Thoracic aorta (tissue), 2 donors: ENCODE data around the gene CLEC4A. TPM values are rescaled to one million over a fixed set of nuclear protein-coding genes. Genes with fewer than 3 reads are reported as not detected.

ENCODE experiments used
- ATAC-seq: fragments of 150-250 bp; one replicate; pipeline ENCODE4 v1.8.0; 2017; ENCODE audit warnings: low read depth; ENCODE audit not compliant: insufficient number of reproducible peaks, low FRiP score
- DNase-seq: peaks from one replicate; pipeline ENCODE4 v3.0.0-alpha.2; 2020; ENCODE audit warnings: low spot score
- H3K27ac ChIP-seq, 2 donors: fragments of 200-600 bp; sonication (generic); 1 replicate in 1 of 2; 2 replicates in 1 of 2; pipeline ENCODE4 v1.5.1; 2016; ENCODE audit warnings: mild to moderate bottlenecking in 2 of 2, moderate library complexity in 2 of 2
- H3K27me3 ChIP-seq: fragments of 200-600 bp; sonication (generic); replicated peaks from 2 replicates; pipeline ENCODE4 v1.6.0; 2016; ENCODE audit warnings: mild to moderate bottlenecking; ENCODE audit not compliant: insufficient read depth
- H3K36me3 ChIP-seq: fragments of 200-600 bp; sonication (generic); one replicate; pipeline ENCODE4 v1.5.1; 2016
- H3K4me1 ChIP-seq, 2 donors: fragments of 200-600 bp; sonication (generic); 1 replicate in 1 of 2; 2 replicates in 1 of 2; pipeline versions ENCODE4 v1.5.1 to v1.6.0; 2016; ENCODE audit warnings: low read depth in 2 of 2, mild to moderate bottlenecking in 1 of 2; ENCODE audit not compliant: control insufficient read depth in 1 of 2
- H3K4me3 ChIP-seq: fragments of 200-600 bp; sonication (generic); 2 replicates; pipeline ENCODE4 v1.5.1; 2016; ENCODE audit warnings: mild to moderate bottlenecking
- H3K9me3 ChIP-seq: fragments of 200-600 bp; sonication (generic); 2 replicates; pipeline ENCODE4 v1.5.1; 2016
- total RNA-seq, 2 donors: library from RNA; depleted of rRNA; stranded (reverse); fragments of >200 nt; gene quantifications; one replicate each; pipeline versions ENCODE4 v1.1.0 to v1.2.3, GENCODE V29; 2016
- TF ChIP-seq, protein P1 (sequence below): fragments of 200-600 bp; sonication (generic); IDR thresholded peaks from one replicate; pipeline ENCODE4 v1.5.1; 2019; ENCODE audit warnings: antibody characterized with exemption

CLEC4A gene
- total RNA-seq, 2 donors from 2014 or later = 4.2 to 5.1 TPM

DNA sequence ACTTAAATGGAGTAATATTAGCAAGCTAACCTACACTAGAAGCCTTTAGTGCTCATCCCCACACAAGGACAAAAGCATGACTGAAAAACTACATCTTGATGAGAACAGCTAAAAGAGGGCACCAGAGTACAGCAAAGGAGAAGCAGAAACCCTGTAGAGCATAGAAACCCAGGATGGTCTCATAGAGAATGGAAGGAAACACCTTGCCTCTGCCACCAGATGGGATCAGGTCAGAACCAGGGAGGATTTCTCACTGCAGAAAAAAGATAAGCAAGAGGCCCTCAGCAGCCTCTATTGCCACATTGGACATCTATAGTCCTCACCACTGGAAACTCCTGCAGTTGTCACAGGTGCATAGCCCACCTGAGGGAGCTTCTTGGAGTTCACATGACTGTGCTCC is 19.8 kb downstream of the CLEC4A start:
- H3K27ac ChIP-seq = no peak overlapping the region
- H3K4me3 ChIP-seq = no peak overlapping the region
- TF ChIP-seq, protein P1, sequence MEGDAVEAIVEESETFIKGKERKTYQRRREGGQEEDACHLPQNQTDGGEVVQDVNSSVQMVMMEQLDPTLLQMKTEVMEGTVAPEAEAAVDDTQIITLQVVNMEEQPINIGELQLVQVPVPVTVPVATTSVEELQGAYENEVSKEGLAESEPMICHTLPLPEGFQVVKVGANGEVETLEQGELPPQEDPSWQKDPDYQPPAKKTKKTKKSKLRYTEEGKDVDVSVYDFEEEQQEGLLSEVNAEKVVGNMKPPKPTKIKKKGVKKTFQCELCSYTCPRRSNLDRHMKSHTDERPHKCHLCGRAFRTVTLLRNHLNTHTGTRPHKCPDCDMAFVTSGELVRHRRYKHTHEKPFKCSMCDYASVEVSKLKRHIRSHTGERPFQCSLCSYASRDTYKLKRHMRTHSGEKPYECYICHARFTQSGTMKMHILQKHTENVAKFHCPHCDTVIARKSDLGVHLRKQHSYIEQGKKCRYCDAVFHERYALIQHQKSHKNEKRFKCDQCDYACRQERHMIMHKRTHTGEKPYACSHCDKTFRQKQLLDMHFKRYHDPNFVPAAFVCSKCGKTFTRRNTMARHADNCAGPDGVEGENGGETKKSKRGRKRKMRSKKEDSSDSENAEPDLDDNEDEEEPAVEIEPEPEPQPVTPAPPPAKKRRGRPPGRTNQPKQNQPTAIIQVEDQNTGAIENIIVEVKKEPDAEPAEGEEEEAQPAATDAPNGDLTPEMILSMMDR = no peak
- peaks cover 0 to 15% of the 10 kb centered on the region in 2 donors for H3K4me1 ChIP-seq
- DNase-seq = no peak
- no peaks in the 10 kb centered on the region for H3K27me3 ChIP-seq
- no peak for ATAC-seq
- H3K9me3 ChIP-seq = no peaks in the 10 kb centered on the region
- H3K36me3 ChIP-seq = no peaks in the 10 kb centered on the region

DNA sequence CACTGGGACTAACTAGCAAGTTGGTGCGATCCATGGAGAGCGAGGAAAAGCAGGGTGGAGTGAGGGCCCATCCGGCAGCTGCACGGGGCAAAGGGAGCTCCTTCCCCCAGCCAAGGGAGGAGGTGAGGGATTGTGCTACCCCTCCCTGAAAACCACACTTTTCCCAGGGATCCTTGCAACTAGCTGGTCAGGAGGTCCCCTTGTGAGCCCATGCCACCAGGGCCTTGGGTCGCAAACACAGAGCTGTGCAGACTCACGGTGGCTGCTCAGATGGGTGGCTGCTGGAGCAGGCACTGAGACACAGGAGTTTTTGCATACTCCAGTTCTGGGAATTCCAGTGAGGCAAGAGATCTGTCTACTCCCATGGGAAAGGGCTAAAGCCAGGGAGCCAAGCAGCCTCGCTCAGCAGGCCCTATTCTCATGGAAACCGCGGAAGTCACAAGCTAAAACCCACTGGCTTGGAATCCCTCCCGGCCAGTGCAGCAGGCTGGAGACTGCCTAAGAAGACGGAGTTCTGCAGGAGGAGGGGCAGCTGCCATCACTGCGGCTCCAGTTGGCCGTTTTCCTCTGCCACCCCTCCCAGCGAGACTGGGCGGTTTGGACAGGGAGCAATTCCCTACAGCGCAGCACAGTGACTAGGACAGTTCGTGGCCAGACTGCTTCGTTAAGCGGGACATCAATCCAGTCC is 22.5 kb downstream of the CLEC4A start:
- Histone ChIP-seq H3K4me3 (peak overlapping the region; percentile 59), H3K9me3 (no peaks in the 10 kb centered on the region), H3K27ac (peak overlapping the region; percentile 14 to 16), H3K27me3 (no peaks in the 10 kb centered on the region), H3K4me1 (peaks cover 0 to 15% of the 10 kb centered on the region in 2 donors), H3K36me3 (no peaks in the 10 kb centered on the region)
- ATAC-seq = peak; percentile 93
- DNase-seq = peak; percentile 22
- TF ChIP-seq, protein P1 = no peak

DNA sequence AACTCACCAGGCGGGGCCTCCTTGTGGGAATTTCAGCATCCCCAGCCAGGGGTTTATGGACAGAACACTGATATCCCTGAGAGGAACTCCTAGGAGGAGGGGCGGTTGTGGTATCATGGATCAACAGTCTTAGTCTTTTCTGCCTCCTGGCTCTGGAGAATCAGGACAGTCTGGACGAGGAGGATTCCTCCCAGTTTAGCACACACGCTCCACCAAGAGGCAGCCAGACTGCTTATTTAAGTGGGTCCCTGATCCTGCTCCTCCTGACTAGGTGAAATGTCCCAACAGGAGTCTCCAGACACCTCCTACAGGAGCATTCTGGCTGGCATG is 23.0 kb downstream of the CLEC4A start:
- no peak for DNase-seq
- Histone ChIP-seq H3K4me1 (peaks cover 0 to 15% of the 10 kb centered on the region in 2 donors), H3K9me3 (no peaks in the 10 kb centered on the region), H3K27ac (peak overlapping the region; percentile 14 to 16), H3K36me3 (no peaks in the 10 kb centered on the region), H3K27me3 (no peaks in the 10 kb centered on the region), H3K4me3 (peak overlapping the region; percentile 59)
- TF ChIP-seq, protein P1 = no peak
- peak; percentile 48 for ATAC-seq

DNA sequence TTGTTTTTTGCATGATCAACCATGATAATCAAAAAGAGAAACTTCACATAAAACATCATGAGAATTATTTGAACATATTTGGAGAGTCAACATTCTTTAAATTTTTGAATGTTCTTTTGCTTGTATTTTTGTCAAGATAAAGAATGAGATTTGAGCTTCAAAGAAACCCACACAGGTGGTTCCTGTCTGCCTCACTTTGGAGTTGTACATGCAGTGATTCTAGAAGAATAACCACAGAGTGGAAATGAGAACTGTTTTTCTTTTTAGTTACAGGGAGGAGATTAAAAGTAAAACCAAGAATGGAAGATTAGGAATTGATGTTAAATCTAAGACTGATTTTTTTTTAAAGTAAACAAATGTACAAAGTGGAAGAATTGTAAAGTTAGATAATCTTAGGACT is 31.1 kb downstream of the CLEC4A start:
- Histone ChIP-seq H3K27me3 (no peaks in the 10 kb centered on the region), H3K4me3 (no peak overlapping the region), H3K4me1 (no peaks in the 10 kb centered on the region), H3K9me3 (no peaks in the 10 kb centered on the region), H3K27ac (no peak overlapping the region), H3K36me3 (no peaks in the 10 kb centered on the region)
- ATAC-seq (no peak), DNase-seq (no peak)
- TF ChIP-seq, protein P1 = no peak

DNA sequence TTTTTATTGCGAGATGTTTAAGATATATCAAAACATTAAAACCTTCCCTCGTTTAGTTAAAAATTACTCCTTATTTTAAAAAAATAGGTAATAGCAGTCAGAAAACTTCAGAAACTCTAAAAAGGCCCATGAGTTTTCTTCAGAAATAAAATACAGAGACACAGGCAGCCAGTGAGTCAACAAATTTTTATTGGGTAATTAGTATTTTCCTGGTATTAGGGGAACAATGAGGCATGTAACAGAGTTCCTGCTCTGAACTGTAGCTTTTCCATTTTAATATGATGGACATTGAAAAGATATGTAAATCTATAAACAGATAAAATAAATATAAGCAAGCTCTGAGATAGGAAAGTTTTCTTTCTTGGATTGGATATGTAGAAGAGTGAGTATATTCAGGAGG is 33.0 kb downstream of the CLEC4A start:
- ATAC-seq = no peak
- no peaks in the 10 kb centered on the region for H3K9me3 ChIP-seq
- TF ChIP-seq, protein P1 = no peak
- no peaks in the 10 kb centered on the region for H3K36me3 ChIP-seq
- no peaks in the 10 kb centered on the region for H3K27me3 ChIP-seq
- H3K4me1 ChIP-seq = no peaks in the 10 kb centered on the region
- no peak overlapping the region for H3K27ac ChIP-seq
- no peak overlapping the region for H3K4me3 ChIP-seq
- DNase-seq = no peak
